ENCODE measurements around the gene VPS52. TPM values are rescaled to one million over a fixed set of nuclear protein-coding genes. Genes with fewer than 3 reads are reported as not detected.
A peak's percentile ranks its signal among the peaks of the same experiment; 100 is the strongest.

VPS52 gene
- total RNA-seq, 2 experiments from 2014 or later, result 50.4 to 73.5 TPM

GRCh38 chr6:33297406-33297955, 25.8 kb upstream of the VPS52 start:
- Histone ChIP-seq H4K20me1 (ENCODE audit: insufficient read depth, low read length) (no peaks in the 10 kb centered on the region), H3K4me3 (ENCODE audit: low read depth, low read length, poor library complexity, severe bottlenecking) (peak overlapping the region; percentile 83), H3K4me1 (ENCODE audit: insufficient read depth, low read length, poor library complexity, severe bottlenecking) (peaks cover 21% of the 10 kb centered on the region), H3K27ac (ENCODE audit: low read depth, low read length, poor library complexity, severe bottlenecking) (peak overlapping the region; percentile 93), H3K9me2 (ENCODE audit: insufficient read depth, low read length) (no peaks in the 10 kb centered on the region), H2AFZ (ENCODE audit: low read length) (no peak overlapping the region), H3K36me3 (ENCODE audit: insufficient read depth, low read length) (peaks cover 59% of the 10 kb centered on the region), H3K9me3 (ENCODE audit: low read length) (no peaks in the 10 kb centered on the region), H3K4me2 (ENCODE audit: low read length) (peak overlapping the region; percentile 85), H3K79me2 (ENCODE audit: insufficient read depth, low read depth, low read length) (peaks cover 5% of the 10 kb centered on the region; the same call in 1 of the 2 replicates)
- peak; percentile 43 for DNase-seq (ENCODE audit: low spot score)
- BruUV-seq (replicated peaks), result no TSS peak
- intact Hi-C loops (cut with micrococcal nuclease; ENCODE audit: unreplicated experiment), result loop anchor here (5.0 kb wide), 1 partner anchor 95 kb away; the partner anchor contains the start of gene KIFC1
- POLR2A ChIA-PET, result interaction anchor here (0.6 to 2.6 kb wide), 4 partner anchors 9 to 118 kb away, joined by 3 to 14 read pairs (median 3); partner anchors contain the start of genes RPS18, VPS52 and WDR46
- TF ChIP-seq EZH2phosphoT487 (IDR thresholded peaks at IDR 0.05; ENCODE audit: borderline replicate concordance, low read depth, low read length) (no peak), CTCF (conservative IDR thresholded peaks at IDR 0.05; ENCODE audit: low read length) (no peak)
- CTCF ChIA-PET (ENCODE audit: unreplicated experiment), result no interaction called here

GRCh38 chr6:33296797-33297405, 25.2 kb upstream of the VPS52 start:
- Histone ChIP-seq H4K20me1 (ENCODE audit: insufficient read depth, low read length) (no peaks in the 10 kb centered on the region), H3K4me3 (ENCODE audit: low read depth, low read length, poor library complexity, severe bottlenecking) (peak overlapping the region; percentile 83), H3K79me2 (ENCODE audit: insufficient read depth, low read depth, low read length) (peaks cover 5% of the 10 kb centered on the region; the same call in 1 of the 2 replicates), H3K36me3 (ENCODE audit: insufficient read depth, low read length) (peaks cover 61% of the 10 kb centered on the region), H3K27ac (ENCODE audit: low read depth, low read length, poor library complexity, severe bottlenecking) (peak overlapping the region; percentile 93), H3K4me2 (ENCODE audit: low read length) (peak overlapping the region; percentile 85), H2AFZ (ENCODE audit: low read length) (no peak overlapping the region), H3K9me2 (ENCODE audit: insufficient read depth, low read length) (no peaks in the 10 kb centered on the region), H3K9me3 (ENCODE audit: low read length) (no peaks in the 10 kb centered on the region), H3K4me1 (ENCODE audit: insufficient read depth, low read length, poor library complexity, severe bottlenecking) (peaks cover 21% of the 10 kb centered on the region)
- no TSS peak for BruUV-seq (replicated peaks)
- ChIA-PET CTCF (ENCODE audit: unreplicated experiment) (interaction anchor here (0.5 kb wide), 1 partner anchor 26 kb away, joined by 4 read pairs; no protein-coding TSS in a partner anchor), POLR2A (interaction anchor here (1.0 kb wide), 1 partner anchor 8 kb away, joined by 3 read pairs; the partner anchor contains the start of gene WDR46)
- no peak for TF ChIP-seq EZH2phosphoT487 (IDR thresholded peaks at IDR 0.05; ENCODE audit: borderline replicate concordance, low read depth, low read length)
- no peak for TF ChIP-seq CTCF (conservative IDR thresholded peaks at IDR 0.05; ENCODE audit: low read length)
- intact Hi-C loops (cut with micrococcal nuclease; ENCODE audit: unreplicated experiment), result loop anchor here (5.0 kb wide), 1 partner anchor 95 kb away; the partner anchor contains the start of gene KIFC1
- DNase-seq (ENCODE audit: low spot score), result no peak
